HFFc6 (cell line): ENCODE results near the gene MOK. TPM values are rescaled to one million over a fixed set of nuclear protein-coding genes. Genes with fewer than 3 reads are reported as not detected.

Experiments used
- DNase-seq: peaks from one replicate; pipeline ENCODE4 v3.0.0-alpha.2; 2018
- H3K27ac Mint-ChIP-seq: 2 replicates; pipeline ENCODE4 v1.8.0; 2020; ENCODE audit warnings: mild to moderate bottlenecking, mixed read lengths
- H3K27me3 Mint-ChIP-seq: 2 replicates; pipeline ENCODE4 v1.8.0; 2021; ENCODE audit warnings: mild to moderate bottlenecking, moderate library complexity, mixed read lengths; ENCODE audit not compliant: insufficient read depth
- H3K36me3 Mint-ChIP-seq: 2 replicates; pipeline ENCODE4 v1.8.0; 2021; ENCODE audit warnings: low read depth, mixed read lengths
- H3K4me1 Mint-ChIP-seq: 2 replicates; pipeline ENCODE4 v1.8.0; 2020; ENCODE audit warnings: low read depth, mixed read lengths
- H3K4me3 Mint-ChIP-seq: 2 replicates; pipeline ENCODE4 v1.8.0; 2020; ENCODE audit warnings: mild to moderate bottlenecking, moderate library complexity, mixed read lengths
- H3K9me3 Mint-ChIP-seq: 2 replicates; pipeline ENCODE4 v1.8.0; 2020; ENCODE audit warnings: mild to moderate bottlenecking, mixed read lengths
- total RNA-seq, 6 experiments: library from RNA; stranded (reverse); fragmentation: NEBNext Ultra II Directional; extraction: Animal tissue kit (Norgen Biotek cat#: 25700); gene quantifications; 2 replicates in 1 of 6; 3 replicates in 5 of 6; pipeline ENCODE4 v1.2.3, GENCODE V29; 2021
- TF ChIP-seq, protein P1 (sequence below): fragments of 200-600 bp; sonication (generic); IDR thresholded peaks from 2 replicates; pipeline ENCODE4 v1.5.0; 2021; ENCODE audit warnings: antibody characterized with exemption, mild to moderate bottlenecking

The MOK gene
- total RNA-seq, 6 experiments from 2014 or later = 11.5 to 18.7 (median 14.8) TPM

DNA sequence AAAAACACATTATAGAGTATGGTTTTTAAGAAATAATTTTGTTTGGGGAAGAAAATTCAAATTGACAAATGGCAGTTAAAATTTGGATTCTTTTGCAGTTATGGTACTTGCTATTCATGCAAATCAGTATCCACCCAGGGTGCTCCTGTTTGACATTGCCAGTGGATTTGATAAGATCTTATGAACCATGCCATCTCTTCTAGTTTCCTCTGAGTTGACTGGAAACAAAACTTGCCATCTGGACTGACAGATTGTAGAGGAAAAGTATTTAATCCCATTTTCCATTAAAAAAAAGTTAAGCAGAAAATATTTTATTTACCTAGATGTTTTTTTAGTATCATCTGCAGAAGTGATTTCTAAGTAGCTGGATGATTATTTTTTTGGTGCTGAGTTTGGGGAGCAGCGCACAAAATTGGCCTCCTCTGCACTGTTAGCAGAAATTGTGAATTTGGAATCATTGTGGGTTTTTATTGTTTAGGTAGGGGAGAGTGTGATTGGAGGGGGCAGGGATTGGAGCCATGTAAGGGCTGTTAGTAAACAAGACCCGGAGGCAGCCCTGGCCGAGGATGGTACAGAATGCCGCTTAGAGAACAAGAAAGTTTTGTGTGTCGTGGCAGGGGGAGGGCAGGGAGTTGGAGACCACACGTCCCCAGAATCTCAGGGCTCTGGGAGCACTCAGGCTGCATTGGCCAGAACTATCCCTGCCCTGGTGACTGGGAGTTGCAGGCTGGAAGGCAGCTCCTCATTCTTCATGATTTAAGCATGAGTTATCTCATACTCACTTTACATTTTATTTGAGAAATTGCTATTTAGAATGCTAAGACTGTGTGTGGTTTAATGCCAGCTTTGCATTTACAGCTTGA, 108.7 kb downstream of the MOK start:
- no peaks in the 10 kb centered on the region; the same call in 1 of the 2 replicates for H3K27me3 Mint-ChIP-seq
- no peak for DNase-seq
- H3K27ac Mint-ChIP-seq = peak overlapping the region; percentile 51; the same call in 1 of the 2 replicates
- no peak overlapping the region; the same call in 1 of the 2 replicates for H3K4me3 Mint-ChIP-seq
- peaks cover 15% of the 10 kb centered on the region for H3K36me3 Mint-ChIP-seq
- H3K9me3 Mint-ChIP-seq = no peaks in the 10 kb centered on the region
- TF ChIP-seq, protein P1, sequence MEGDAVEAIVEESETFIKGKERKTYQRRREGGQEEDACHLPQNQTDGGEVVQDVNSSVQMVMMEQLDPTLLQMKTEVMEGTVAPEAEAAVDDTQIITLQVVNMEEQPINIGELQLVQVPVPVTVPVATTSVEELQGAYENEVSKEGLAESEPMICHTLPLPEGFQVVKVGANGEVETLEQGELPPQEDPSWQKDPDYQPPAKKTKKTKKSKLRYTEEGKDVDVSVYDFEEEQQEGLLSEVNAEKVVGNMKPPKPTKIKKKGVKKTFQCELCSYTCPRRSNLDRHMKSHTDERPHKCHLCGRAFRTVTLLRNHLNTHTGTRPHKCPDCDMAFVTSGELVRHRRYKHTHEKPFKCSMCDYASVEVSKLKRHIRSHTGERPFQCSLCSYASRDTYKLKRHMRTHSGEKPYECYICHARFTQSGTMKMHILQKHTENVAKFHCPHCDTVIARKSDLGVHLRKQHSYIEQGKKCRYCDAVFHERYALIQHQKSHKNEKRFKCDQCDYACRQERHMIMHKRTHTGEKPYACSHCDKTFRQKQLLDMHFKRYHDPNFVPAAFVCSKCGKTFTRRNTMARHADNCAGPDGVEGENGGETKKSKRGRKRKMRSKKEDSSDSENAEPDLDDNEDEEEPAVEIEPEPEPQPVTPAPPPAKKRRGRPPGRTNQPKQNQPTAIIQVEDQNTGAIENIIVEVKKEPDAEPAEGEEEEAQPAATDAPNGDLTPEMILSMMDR = no peak
- peaks cover 38% of the 10 kb centered on the region for H3K4me1 Mint-ChIP-seq

DNA sequence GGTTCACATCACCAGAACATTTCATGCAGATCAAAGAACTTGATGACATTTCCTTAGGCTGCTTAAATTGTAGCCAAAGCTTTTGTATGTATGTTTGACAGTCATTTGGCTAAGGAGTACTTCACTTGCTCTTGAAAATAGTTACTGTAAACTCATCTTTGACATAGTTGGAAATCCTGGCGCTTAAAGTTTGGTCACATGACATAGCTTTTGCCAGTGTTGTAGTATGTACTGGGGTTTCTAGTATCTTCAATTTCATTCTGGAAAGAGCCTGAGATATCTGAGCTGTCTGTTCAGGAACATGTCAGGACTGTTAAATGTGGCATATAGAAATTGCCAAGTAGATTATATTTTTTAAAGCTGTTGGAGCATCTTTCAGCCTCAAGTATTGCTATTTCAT, 109.5 kb downstream of the MOK start:
- peaks cover 42% of the 10 kb centered on the region for H3K4me1 Mint-ChIP-seq
- H3K36me3 Mint-ChIP-seq = peaks cover 15% of the 10 kb centered on the region
- no peaks in the 10 kb centered on the region; the same call in 1 of the 2 replicates for H3K27me3 Mint-ChIP-seq
- H3K4me3 Mint-ChIP-seq = no peak overlapping the region
- TF ChIP-seq, protein P1 = no peak
- no peaks in the 10 kb centered on the region for H3K9me3 Mint-ChIP-seq
- DNase-seq = no peak
- H3K27ac Mint-ChIP-seq = no peak overlapping the region

DNA sequence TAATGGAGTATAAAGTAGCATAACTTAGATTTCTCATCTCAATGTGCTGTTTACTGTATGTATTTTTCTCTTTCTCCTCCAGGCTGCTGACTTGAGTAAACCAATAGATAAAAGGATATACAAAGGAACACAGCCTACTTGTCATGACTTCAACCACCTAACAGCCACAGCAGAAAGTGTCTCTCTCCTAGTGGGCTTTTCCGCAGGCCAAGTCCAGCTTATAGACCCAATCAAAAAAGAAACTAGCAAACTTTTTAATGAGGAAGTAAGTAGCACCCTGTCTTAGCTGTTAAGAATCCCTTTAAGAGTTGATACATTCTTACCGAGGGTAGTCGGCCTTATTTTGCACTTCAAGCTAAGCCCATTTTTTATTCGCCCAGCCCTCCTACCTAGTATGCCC, 110.1 kb downstream of the MOK start:
- TF ChIP-seq, protein P1 = no peak
- no peak overlapping the region for H3K27ac Mint-ChIP-seq
- H3K9me3 Mint-ChIP-seq = no peaks in the 10 kb centered on the region
- no peak overlapping the region for H3K4me3 Mint-ChIP-seq
- H3K36me3 Mint-ChIP-seq = peaks cover 15% of the 10 kb centered on the region
- no peak for DNase-seq
- H3K4me1 Mint-ChIP-seq = peaks cover 44% of the 10 kb centered on the region
- H3K27me3 Mint-ChIP-seq = no peaks in the 10 kb centered on the region; the same call in 1 of the 2 replicates

DNA sequence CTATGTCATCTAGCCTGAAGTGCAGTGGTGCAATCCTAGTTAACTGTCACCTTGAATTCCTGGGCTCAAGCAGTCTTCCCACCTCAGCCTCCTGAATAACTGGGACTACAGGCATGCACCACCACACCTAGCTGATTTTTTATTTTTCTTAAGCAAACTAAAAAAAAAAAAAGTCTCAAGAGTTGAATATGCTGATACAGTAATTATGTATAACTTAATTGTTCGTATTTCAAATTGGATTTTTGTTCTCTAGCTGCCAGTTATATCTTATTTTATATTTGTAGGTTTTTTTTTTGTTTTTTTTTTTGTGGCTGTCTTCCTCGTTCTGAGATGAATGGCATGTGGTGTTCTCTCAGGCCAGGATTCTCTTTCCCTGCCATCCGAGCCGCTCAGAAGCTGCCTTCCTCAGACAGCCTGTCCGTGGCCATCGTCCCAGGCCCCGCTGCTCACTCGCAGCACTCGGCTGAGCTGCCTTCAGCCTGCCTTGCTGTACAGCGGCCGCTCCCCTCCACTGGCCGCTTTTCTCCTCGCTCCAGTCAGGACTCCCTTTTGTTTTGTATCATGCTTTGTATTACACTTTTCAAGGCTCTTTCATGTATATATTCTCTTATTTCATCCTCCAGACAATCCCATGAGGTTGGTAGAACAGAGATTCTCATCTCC, 112.0 kb downstream of the MOK start:
- no peak overlapping the region; the same call in 1 of the 2 replicates for H3K27ac Mint-ChIP-seq

DNA sequence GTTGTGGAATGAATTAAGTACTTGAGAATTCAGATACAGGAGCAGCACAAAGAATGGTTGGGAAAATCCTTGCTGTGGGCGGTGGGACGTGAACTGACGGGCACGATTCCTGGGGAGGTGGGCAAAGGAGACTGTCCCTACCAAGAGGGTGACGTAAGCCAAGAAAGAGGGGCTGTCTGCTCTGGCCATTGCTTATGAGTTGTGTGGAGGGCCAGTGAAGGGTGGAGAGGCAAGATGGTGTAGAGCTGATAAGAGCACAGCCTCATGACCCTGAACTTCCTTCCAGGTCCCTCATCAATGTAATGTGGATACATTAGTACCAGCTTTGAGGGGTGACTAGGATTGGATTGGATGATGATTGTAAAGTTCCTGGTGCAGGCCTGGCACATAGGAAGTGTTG, 115.1 kb downstream of the MOK start:
- Mint-ChIP-seq H3K36me3 (no peaks in the 10 kb centered on the region), H3K27me3 (no peaks in the 10 kb centered on the region), H3K9me3 (no peaks in the 10 kb centered on the region), H3K27ac (0 out of 2 replicates have a peak overlapping the region, but pooled peaks have one; percentile 46), H3K4me3 (no peak overlapping the region), H3K4me1 (peaks cover 58% of the 10 kb centered on the region)
- DNase-seq = no peak
- TF ChIP-seq, protein P1 = no peak

More for the DNA sequence above, 112.0 kb downstream of the MOK start:
- Mint-ChIP-seq H3K4me1 (peaks cover 53% of the 10 kb centered on the region), H3K27me3 (no peaks in the 10 kb centered on the region), H3K4me3 (no peak overlapping the region), H3K9me3 (no peaks in the 10 kb centered on the region), H3K36me3 (0 out of 2 replicates have a peak, but pooled peaks cover 3% of the 10 kb centered on the region)
- DNase-seq = no peak
- TF ChIP-seq, protein P1 = no peak
